Measurements from ENCODE around the gene LYSMD4.
A peak's percentile ranks its signal among the peaks of the same experiment; 100 is the strongest.

The LYSMD4 gene

GRCh38 chr15:99706557-99707303, 26.5 kb downstream of the LYSMD4 start:
- DNase-seq (ENCODE audit: low spot score), result no peak

GRCh38 chr15:99704444-99704838, 28.8 kb downstream of the LYSMD4 start:
- DNase-seq (ENCODE audit: low spot score), result peak; percentile 64

GRCh38 chr15:99703603-99704443, 29.4 kb downstream of the LYSMD4 start:
- DNase-seq (ENCODE audit: low spot score), result peak; percentile 73

GRCh38 chr15:99702895-99703602, 30.2 kb downstream of the LYSMD4 start:
- DNase-seq (ENCODE audit: low spot score), result no peak

GRCh38 chr15:99696096-99696495, 37.1 kb downstream of the LYSMD4 start:
- DNase-seq (ENCODE audit: low spot score), result no peak

GRCh38 chr15:99692825-99693224, 40.4 kb downstream of the LYSMD4 start:
- no peak for DNase-seq (ENCODE audit: low spot score)

- DNase-seq (ENCODE audit: low spot score), result no peak
Measured at GRCh38 chr15:99686290-99686689, 46.9 kb downstream of the LYSMD4 start.

- peak; percentile 33 for DNase-seq (ENCODE audit: low spot score)
Measured at GRCh38 chr15:99683000-99683670, 50.1 kb downstream of the LYSMD4 start.

- peak; percentile 43 for DNase-seq (ENCODE audit: low spot score)
Measured at GRCh38 chr15:99682455-99682854, 50.8 kb downstream of the LYSMD4 start.

- DNase-seq (ENCODE audit: low spot score), result no peak
Measured at GRCh38 chr15:99681990-99682389, 51.2 kb downstream of the LYSMD4 start.

GRCh38 chr15:99680276-99680675, 53.0 kb downstream of the LYSMD4 start:
- no peak for DNase-seq (ENCODE audit: low spot score)

GRCh38 chr15:99677540-99678134, 55.6 kb downstream of the LYSMD4 start:
- no peak for DNase-seq (ENCODE audit: low spot score)
